SK-MEL-5 (cell line): ENCODE data around the gene MEF2D. TPM values are rescaled to one million over a fixed set of nuclear protein-coding genes. Genes with fewer than 3 reads are reported as not detected.

Source experiments
- small RNA-seq, 2 experiments: library from RNA; depleted of rRNA; stranded (forward); fragments of <200 nt; gene quantifications; one replicate each; pipeline ENCODE3, GENCODE V24; 2014
- total RNA-seq: library from RNA; depleted of rRNA; stranded (reverse); fragments of >200 nt; shearing (Covaris generic); gene quantifications from 2 replicates; pipeline ENCODE4 v1.2.3, GENCODE V29; 2014; rRNA removed

MEF2D gene
- total RNA-seq, 1 experiment from 2014 or later = 19.9 TPM

Small RNAs within 50 kb of the gene (small RNA-seq; reads per million reads assigned to genes)
- gene MIR9-1 (0 to 0.02 reads per million in 2 experiments), gene RF00019 (0 reads per million in 2 experiments)

Other genes with a start within 250 kb of the MEF2D start
- 77.5 and 80.5 TPM in 2 replicates for gene SMG5, start 217.9 kb downstream of the MEF2D start, total RNA-seq
- gene TMEM79, start 216.4 kb downstream of the MEF2D start, total RNA-seq = 0.96 and 1.0 TPM in 2 replicates
- gene GLMP, start 205.1 kb downstream of the MEF2D start, total RNA-seq = 408 and 450 TPM in 2 replicates
- gene VHLL, start 201.5 kb downstream of the MEF2D start, total RNA-seq = 0.27 TPM in 1 of 2 replicates, not detected in the other
- 507 and 520 TPM in 2 replicates for gene CCT3, start 162.5 kb downstream of the MEF2D start, total RNA-seq
- 1.3 and 3.0 TPM in 2 replicates for gene TSACC, start 162.2 kb downstream of the MEF2D start, total RNA-seq
- gene RHBG, start 131.6 kb downstream of the MEF2D start, total RNA-seq = not detected in 2 replicates
- gene IQGAP3, start 71.8 kb upstream of the MEF2D start, total RNA-seq = 10.1 and 10.3 TPM in 2 replicates
- gene TTC24, start 78.9 kb upstream of the MEF2D start, total RNA-seq = not detected in 2 replicates
- 216 and 229 TPM in 2 replicates for gene NAXE, start 91.0 kb upstream of the MEF2D start, total RNA-seq
- gene GPATCH4, start 100.7 kb upstream of the MEF2D start, total RNA-seq = 26.4 and 27.3 TPM in 2 replicates
- not detected in 2 replicates for gene HAPLN2, start 118.6 kb upstream of the MEF2D start, total RNA-seq
- gene BCAN, start 141.3 kb upstream of the MEF2D start, total RNA-seq = 34.2 and 43.7 TPM in 2 replicates
- gene NES, start 176.6 kb upstream of the MEF2D start, total RNA-seq = 81.0 and 97.4 TPM in 2 replicates
- gene CRABP2, start 204.8 kb upstream of the MEF2D start, total RNA-seq = 0.29 TPM in 1 of 2 replicates, not detected in the other
- 12.5 and 15.1 TPM in 2 replicates for gene METTL25B, start 227.7 kb upstream of the MEF2D start, total RNA-seq
- 20.0 and 29.1 TPM in 2 replicates for gene ISG20L2, start 228.0 kb upstream of the MEF2D start, total RNA-seq
- gene MRPL24, start 240.3 kb upstream of the MEF2D start, total RNA-seq = 152 and 180 TPM in 2 replicates